C1 segment of cervical spinal cord (tissue), 14 donors: Measurements from ENCODE around the gene BCAS4.

Experiments used
- DNase-seq, 14 donors: peaks; one replicate each; lab custom pipeline; 2025; lab: John Stamatoyannopoulos, UW

Gene BCAS4

DNA sequence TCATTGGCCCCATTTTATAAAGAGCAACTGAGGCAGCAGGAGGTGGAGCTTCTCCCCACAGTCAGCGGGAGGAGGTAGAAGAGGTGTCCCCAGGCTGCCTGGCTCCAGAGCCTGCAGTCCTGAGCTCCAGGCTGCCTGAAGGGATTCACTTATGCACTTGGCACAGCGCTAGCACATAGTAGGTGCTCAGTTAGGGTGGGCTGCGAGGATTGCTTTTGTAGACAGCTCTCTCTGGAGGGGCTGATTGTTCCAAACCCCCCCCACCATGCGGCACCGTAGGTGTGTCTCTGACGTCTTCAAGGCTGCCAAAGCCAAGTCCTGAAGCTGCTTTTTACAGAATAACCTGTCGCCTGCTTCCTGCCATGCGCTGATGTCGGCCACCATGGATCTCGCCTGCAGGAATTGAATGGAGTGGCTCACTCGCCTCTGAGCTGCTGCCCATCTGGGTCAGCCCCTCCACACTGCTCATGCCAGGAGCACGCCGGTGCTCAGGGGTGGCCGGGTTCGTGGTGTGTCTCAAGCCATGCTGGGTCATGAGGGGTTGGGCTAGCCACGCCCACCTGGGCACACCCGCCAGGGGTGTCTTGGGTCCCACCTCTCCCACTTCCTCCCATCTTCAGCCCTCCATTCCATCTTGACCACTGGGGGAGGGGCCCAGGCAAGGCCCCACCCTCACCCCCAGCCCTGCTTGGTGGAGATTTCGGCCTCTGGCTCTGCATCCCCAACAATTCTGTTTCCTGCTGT, 59.8 kb downstream of the BCAS4 start:
- no peak for DNase-seq

DNA sequence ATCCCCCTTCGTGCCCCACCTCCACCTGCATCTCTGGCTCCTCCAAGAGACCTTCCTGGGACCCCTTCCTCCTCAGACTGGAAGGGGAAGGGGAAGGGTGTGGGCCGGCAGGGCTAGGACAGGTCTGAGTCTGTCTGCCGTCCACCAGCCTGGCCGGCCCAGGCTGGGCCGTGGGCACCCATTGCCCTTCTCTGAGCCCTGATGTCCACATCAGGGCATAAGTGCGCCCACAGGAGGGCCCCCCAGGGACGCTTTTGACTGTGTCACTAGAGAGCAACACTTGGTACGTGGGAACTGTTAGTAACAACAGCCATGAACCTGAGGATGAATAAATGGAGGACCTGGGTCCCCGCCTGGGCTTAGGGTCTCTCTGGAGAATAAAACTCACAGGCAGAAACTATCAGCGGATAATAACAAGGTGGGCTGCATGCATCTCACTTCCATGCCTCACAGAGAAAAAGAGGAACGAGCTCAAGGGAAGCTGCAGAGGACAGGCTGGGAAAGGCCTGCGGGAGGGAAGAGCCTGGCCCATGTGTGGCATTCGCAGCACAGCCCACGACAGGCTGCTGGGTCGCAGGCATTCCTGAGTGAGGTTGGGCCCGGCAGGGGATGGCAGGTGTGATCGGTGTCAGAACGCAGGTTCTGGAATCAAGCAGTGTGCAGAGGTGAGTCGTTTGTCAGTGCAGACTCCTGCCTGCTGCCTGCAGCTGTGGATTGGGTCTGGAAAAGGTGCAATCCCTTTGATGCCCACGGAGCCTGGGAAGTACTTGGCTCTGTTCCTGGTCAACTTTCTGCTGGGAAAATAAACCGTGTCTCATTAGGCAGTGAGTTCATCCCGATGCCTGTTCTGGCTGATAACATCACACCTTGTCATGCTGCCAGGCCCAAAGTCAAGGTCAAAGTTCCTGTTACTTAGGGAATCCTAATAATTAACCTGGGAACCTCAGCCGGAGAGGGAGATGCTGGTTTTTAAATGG, 60.9 kb downstream of the BCAS4 start:
- DNase-seq = no peak

DNA sequence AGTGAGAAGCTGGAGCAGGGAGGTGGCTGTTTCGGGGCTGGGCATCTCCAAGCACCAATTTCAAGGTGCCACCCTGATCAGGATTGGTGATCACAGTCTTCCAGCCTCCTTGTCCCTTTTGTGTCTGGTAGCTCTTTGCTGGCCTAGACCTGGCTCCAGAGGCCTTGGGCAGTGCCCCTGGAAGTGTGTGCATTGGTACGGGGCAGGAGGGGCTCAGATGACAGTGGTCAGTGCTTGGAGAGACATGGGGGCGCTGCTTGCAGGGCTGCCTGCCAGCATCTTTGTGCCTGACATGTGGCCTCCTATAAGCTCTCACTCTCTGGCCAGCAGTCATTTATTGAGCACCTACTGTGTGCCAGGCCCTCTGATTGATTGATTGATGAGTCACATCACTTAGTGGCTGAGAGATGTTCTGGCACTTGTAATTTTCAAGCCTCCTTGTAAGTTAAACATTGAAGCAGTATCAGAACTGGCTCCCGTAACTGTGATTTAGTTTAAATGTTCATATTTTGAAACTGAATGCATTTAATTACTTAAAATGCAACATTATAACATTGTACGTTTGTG, 61.7 kb downstream of the BCAS4 start:
- no peak for DNase-seq

DNA sequence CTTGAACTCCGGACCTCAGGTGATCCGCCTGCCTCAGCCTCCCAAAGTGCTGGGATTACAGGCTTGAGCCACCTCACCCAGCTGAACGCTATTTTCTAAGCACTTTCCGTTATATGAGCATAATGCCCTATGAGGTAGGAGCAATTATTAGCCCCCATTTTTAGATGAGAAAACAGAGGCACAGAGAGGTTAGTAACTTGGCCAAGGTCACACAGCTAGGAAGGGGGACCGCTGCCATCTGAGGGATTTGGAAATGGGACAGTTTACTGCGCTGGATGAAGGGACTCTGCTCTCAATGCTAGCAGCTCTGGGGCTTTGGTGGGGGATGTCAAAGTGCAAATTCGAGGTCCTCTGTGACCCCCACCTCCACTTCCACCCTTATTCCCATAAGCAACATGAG, 62.5 kb downstream of the BCAS4 start:
- no peak for DNase-seq

DNA sequence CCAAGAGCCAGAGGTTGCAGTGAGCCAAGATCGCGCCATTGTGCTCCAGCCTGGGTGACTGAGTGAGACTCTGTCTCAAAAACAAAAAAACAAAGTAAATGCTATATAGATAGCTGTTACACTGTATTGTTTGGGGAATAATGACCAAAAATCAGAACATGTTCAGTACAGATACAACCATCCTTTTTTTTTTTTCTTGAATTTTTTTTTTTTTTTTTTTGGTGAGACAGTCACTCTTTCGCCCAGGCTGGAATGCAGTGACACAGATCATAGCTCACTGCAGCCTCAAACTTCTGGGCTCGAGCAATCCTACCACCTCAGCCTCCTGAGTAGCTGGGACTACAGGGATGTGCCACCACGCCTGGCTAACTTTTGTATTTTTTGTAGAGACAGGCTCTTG, 63.7 kb downstream of the BCAS4 start:
- DNase-seq = no peak

DNA sequence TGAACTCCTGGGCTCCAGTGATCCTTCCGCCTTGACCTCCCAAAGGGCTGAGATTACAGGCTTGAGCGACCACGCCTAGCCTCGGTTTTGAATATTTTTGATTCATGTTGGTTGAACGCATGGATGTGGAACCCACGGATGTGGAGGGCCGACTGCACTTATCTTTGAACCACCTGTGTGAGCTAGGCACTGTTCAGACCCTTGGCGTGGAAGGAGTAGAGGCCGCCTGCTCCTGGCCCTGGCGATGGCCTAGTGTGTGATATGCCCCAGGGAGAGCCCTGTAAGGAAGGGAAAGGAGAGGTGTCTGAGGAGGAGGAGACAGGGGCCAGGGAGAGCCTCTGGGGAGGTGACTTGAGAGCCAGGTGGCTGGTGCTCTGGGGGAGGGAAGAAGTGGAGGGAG, 64.3 kb downstream of the BCAS4 start:
- DNase-seq = no peak

DNA sequence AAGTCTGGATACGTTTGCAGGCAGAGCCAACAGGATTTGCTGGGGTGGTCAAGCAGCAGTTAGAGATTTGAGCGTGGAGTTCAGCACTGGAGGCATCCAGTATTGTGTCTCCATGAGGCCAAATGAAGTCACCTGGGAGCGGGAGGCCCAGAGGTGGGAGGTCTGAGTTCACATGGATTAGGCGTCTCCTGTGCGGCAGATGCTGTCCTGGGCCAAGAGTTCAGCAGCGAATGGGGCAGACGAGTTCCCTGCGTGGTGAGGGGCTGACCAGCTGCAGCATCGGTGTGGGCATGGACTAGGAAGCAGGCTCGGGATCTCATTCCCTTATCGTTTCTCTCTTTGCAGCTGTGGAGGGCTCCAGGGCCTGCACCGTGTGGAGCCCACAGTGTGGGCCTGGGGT, 66.2 kb downstream of the BCAS4 start:
- DNase-seq = no peak

DNA sequence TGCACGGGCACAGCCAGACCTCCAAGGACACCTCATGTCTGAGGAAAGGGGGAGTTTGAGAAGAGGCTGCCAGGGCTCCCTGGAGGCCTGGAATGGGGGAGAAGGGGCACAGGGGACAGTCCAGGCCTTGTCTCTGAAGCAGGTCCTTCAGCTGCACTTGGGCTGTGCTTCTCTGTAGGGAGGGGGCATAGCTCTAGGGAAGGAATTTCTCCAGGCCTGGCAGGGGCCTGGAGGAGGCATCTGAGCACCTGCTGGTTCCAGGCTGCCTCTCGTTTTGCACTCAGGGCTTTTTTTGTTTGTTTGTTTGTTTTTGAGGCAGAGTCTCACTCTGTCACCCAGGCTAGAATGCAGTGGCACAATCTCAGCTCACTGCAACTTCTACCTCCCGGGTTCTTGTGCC, 67.7 kb downstream of the BCAS4 start:
- no peak for DNase-seq

DNA sequence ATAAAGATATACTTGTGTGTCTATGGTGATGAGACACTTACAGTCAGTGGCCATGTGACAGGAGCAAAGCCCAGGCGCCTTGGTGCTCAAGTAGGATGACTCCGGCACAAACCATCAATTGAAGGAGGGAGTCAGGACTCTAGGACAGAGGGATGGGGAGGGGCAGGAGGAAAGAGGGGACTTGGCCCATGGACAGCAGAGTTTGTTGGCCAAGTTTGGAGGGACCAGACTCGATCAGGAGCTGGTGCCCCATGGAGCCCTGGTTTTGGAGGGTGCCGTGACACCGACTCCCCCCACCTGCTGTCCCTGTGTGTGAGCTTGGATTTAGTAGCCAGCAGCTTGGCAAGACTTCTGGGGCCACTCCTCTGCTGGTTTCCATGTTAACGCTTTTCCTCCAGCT, 70.3 kb downstream of the BCAS4 start:
- peak in 1 of 14 donors; percentile 10 for DNase-seq

DNA sequence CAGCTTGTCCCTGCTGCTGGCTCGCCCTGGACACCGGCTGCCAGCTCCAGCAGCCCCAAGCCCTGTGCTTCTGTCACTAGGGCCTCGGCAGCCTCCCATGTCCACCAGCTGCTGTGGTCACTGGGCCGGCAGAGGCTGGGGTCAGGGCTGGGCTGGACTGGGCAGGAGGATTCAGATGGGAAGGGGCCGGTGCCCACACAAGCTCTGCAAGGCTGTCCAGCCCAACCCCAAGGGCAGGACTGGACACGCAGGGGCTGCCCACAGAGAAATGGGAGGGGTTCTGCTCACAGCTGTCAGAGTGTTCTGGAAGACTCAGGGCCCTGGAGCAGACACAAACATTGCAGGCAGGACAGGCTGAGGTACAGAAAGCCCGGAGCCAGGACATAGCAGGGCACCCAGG, 70.7 kb downstream of the BCAS4 start:
- no peak for DNase-seq

DNA sequence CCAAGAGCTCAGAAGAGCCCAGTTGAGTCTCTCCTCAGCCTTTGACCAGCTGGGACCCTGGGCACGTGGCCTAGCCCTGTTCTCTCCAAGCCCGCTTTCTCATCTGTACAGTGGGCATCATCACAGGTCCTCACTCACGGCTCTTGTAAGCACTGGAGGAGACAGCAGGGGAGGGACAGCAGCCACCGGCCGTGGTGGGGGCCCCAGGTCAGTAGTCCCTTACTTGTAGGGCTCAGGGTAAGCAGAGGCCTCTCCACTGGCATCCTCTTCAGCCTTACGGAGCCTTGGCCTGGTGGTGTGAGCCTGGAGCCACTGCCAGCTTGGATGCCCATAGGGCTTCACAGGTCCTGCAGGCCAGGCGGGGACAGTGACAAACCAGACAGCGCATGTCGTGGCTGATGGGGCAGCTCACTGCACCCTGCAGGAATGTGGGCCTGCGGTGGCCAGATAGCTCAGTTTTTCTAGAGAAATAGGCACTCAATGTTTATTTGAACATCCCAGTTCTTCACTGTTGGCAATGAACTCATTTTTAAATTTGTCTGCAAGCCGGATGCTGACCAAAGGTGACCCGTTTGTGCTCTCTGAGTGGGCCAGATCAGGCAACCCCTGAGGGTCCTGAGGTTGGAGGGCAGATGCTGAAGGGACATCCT, 71.3 kb downstream of the BCAS4 start:
- DNase-seq = no peak

DNA sequence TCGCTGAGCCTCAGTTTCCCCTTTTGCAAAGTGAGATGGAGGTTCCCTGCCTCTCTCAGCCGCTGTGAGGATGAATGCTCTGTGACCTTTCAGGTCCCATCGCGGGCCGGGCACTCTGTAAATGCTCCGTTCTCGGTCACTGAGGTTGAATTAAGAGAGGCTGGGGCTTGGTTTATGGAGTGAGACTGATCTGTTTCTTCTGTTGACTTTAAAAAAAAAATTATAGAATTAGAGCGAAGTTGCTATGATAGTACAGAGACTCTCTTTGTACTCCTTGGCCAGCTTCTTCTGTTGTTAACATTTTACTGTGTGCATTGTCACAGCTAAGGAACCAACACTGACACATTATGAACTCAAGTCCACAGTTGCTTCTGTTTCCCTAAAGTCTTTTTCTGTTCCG, 72.0 kb downstream of the BCAS4 start:
- no peak for DNase-seq

DNA sequence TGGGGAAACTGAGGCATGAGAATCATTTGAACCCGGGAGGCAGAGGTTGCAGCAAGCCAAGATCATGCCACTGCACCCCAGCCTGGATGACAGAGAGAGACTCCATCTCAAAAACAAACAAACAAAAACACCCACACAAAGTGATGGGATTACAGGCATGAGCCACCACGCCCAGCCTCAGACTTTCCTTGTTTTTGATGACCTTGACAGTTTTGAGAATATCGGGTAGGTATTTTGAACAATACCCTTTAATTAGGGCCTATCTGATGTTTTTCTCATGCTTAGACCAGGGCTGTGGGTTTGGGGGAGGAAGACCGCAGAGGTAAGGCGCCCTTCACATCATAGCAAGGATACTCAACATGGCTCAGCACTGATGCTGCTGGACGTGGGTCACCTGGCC, 72.9 kb downstream of the BCAS4 start:
- DNase-seq = no peak

DNA sequence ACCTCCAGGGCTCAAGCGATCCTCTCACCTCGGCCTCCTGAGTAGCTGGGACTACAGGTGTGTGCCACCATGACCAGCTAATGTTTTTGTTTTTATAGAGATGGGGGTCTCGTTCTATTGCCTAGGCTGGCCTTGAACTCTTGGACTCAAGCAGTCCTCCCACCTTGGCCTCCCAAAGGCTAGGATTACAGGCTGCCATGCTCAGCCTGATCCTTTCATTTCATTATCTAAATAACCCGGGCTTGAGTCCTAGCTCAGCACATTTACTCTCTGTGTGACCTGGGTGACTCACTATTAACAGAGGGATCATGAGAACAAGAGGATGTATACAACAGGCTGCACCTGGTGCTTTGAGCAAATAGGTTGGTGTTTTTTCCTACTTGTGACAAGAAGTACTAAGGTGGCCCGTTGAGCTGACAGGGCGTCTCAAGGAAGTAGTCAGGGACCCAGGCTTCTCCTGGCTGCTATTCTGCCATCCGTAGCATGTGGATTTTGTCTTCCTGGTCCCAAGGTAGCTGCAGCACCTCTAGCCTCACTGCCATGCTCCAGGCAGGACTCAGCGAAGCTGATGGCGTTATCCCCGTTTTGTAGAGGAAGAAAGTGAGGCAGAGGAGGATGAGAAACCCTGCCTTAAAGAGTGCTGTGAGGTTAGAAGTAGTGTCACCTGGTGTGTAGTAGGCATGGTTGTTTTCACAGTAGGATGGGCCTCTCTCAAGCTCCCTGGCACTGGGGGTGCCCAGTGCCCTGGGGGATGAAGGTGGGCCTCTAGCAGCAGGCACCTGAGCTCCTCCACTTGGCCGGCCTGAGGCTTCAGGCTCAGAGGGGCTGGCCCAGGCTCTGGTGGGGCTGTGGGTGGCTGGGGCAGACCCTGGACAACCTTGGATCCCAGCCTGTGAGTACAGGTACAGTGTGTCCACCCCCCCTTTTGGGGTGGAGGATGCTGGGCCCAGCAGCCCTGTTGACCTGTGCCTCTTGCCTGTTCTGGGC, 73.9 kb downstream of the BCAS4 start:
- no peak for DNase-seq

DNA sequence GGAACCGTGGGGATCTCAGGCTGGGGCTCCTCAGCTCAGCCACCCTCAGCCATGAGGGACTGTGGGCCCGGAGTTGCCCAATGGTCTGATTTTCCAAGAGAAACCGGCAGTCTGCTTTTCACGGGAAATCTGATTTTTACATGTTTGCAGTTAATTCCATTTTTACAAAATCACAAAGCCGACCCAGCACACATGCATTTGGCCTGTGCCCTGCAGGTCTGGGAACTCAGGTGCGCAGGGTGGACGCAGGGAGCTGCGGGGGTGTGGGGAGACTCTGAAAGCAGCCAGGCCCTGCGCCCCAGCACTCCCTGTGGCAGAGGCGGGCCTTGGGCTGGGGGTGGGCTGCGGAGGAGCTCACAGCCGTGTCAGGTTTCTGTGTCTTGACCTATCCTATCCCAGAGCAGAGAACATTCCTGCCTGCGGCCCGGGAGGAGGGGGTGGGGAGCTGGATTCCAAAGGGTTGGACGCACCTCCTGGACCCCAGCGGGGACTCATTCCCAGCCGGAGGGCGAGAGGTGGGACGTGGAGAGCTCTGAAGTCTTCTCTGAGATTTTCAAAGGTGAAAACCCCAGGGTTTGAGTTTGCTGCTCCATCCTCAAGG, 75.8 kb downstream of the BCAS4 start:
- DNase-seq = no peak

DNA sequence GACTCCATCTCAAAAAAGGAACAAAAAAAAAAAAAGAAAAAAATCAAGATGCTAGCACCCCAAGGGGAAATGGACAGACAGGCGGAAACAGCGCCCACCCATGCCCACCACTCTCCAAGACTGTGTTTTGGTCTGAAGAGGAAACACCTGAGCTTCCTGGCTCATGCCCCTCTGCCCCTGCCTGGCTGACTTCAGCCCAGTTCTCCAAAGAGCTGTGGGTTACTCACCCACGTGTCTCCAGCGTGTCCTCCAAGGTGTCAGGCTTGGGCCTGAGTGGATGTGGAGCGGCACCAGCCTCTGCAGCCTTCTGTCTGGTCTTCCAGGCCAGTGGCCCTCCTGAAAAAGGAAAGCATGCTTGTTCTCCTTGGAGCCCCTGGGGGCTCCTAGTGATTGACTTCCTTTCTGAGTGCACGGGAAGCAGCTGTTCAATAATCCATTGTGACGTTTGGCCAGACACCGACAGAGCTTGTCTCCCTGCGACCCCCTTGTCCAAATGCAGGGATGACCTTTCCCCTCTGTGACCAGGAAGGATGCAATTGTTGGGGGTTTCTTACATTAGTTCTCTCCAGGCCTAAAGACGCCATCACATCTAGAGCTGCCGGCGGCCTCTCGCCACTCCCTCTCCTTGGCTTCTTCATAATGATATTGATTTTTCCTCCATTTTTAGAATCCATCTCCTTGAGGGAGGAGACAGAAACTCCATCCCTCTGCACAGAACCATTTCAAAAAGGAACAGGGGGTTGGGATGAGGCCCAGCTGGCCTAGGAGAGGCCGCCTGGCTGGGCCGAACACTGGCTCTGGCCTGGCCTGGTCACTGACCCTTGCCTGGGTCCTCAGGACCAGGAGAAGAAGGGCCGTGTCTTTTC, 77.9 kb downstream of the BCAS4 start:
- DNase-seq = no peak

DNA sequence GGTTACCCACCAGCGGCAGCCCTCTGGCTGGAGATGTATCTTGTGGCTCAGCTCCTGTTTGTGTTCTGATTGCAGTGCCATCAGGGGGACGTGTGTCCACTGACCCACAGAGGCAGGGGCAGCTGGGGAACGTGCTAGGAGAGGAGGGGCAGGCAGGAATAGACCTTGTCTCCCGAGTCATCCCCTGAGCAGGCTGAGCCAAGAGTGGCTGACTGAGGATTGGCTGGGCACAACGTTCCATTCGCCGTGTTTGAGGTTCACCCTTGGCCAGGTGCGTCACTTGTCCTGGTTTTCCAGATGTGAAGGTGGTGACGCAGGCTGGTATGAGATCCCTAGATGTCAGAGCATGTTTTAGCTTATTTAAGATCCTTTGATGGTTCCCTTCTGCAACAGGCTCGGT, 78.7 kb downstream of the BCAS4 start:
- DNase-seq = no peak

DNA sequence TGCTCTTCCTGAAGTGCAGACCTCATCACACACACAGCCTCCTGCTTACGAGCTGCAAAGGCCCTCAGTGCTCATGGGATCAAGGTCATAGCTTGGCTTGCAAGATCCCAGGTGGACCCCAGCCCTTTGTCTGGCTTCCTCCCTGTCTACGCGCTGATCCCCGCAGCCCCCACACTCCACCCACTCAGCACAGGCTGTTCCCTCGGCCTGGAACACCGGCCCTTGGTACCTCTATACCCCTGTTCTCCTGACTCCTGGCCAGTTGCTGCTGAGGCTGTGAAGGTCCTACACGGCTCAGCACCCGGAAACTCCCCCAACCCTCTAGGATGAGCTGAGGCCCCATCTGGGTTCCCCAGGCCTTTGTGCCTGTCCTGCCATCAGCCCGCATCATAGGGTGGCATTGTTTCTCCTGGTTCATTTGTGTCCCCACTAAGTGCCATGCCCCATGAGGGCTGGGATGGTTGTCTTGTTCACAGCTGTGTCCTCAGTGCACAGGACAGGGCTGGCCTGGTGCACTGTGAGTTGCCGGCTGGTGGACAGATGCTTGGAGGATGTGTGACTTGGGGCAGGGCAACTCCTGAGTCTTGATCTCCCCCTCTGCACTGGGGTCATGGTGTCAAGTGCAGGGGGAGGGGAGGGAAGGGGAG, 79.4 kb downstream of the BCAS4 start:
- DNase-seq = no peak
